ENCODE measurements around the gene VAV3.

VAV3 gene

GRCh38 chr1:107689733-107690132 lies 275.2 kb downstream of the VAV3 start:
- no peaks in the 10 kb centered on the region for H3K27me3 ChIP-seq (ENCODE audit: insufficient read depth, poor library complexity, severe bottlenecking)
- no peak overlapping the region for H3K4me3 ChIP-seq (replicated peaks; ENCODE audit: insufficient read depth, low read length)
- DNase-seq (ENCODE audit: low read depth in 1 of 2, low spot score in 1 of 2) = no peak
- TF ChIP-seq REST (IDR thresholded peaks at IDR 0.05; ENCODE audit: insufficient replicate concordance, low read depth) = no peak
- TF ChIP-seq POLR2AphosphoS5 (IDR thresholded peaks at IDR 0.05; ENCODE audit: low read depth) = no peak
- TF ChIP-seq CTCF (IDR thresholded peaks at IDR 0.05; ENCODE audit: insufficient read depth, low read length) = no peak
- no peak for TF ChIP-seq GABPA (IDR thresholded peaks at IDR 0.05; ENCODE audit: low read depth)
- no peak for TF ChIP-seq SPI1 (IDR thresholded peaks at IDR 0.05; ENCODE audit: borderline replicate concordance, low read depth)
- H3K27ac ChIP-seq (replicated peaks) = no peak overlapping the region

GRCh38 chr1:107689159-107689558 lies 275.8 kb downstream of the VAV3 start:
- TF ChIP-seq GABPA (IDR thresholded peaks at IDR 0.05; ENCODE audit: low read depth) (no peak), SPI1 (IDR thresholded peaks at IDR 0.05; ENCODE audit: borderline replicate concordance, low read depth) (no peak), CTCF (IDR thresholded peaks at IDR 0.05; ENCODE audit: insufficient read depth, low read length) (no peak), REST (IDR thresholded peaks at IDR 0.05; ENCODE audit: insufficient replicate concordance, low read depth) (no peak), POLR2AphosphoS5 (IDR thresholded peaks at IDR 0.05; ENCODE audit: low read depth) (no peak)
- no peak for DNase-seq (ENCODE audit: low read depth in 1 of 2, low spot score in 1 of 2)
- H3K27ac ChIP-seq (replicated peaks) = no peak overlapping the region
- H3K4me3 ChIP-seq (replicated peaks; ENCODE audit: insufficient read depth, low read length) = no peak overlapping the region
- no peaks in the 10 kb centered on the region for H3K27me3 ChIP-seq (ENCODE audit: insufficient read depth, poor library complexity, severe bottlenecking)

- TF ChIP-seq CTCF (IDR thresholded peaks at IDR 0.05; ENCODE audit: insufficient read depth, low read length) (no peak), POLR2AphosphoS5 (IDR thresholded peaks at IDR 0.05; ENCODE audit: low read depth) (no peak), SPI1 (IDR thresholded peaks at IDR 0.05; ENCODE audit: borderline replicate concordance, low read depth) (no peak), GABPA (IDR thresholded peaks at IDR 0.05; ENCODE audit: low read depth) (no peak), REST (IDR thresholded peaks at IDR 0.05; ENCODE audit: insufficient replicate concordance, low read depth) (no peak)
- H3K27ac ChIP-seq (replicated peaks) = no peak overlapping the region
Observed at GRCh38 chr1:107687849-107688753, 276.9 kb downstream of the VAV3 start.

More at GRCh38 chr1:107687849-107688753, 276.9 kb downstream of the VAV3 start:
- Histone ChIP-seq H3K4me3 (replicated peaks; ENCODE audit: insufficient read depth, low read length) (no peak overlapping the region), H3K27me3 (ENCODE audit: insufficient read depth, poor library complexity, severe bottlenecking) (no peaks in the 10 kb centered on the region)
- DNase-seq (ENCODE audit: low read depth in 1 of 2, low spot score in 1 of 2) = peak in 1 of 2 experiments; percentile 37
